HG03520 (cell line): ENCODE results near the gene CFAP97D2.
"Not testable (repeated sequence)": the region's sequence is repeated elsewhere in the genome, so short reads cannot be mapped to it uniquely, and the experiment has no call there.

ENCODE experiments used
- ATAC-seq: cut with Tn5 transposase; IDR thresholded peaks from one replicate; pipeline ENCODE4 v1.9.1; 2021; ENCODE audit warnings: mild to moderate bottlenecking, moderate library complexity; ENCODE audit not compliant: unreplicated experiment

Gene CFAP97D2

GRCh38 chr13:114230117-114230516 is 51.1 kb downstream of the CFAP97D2 start:
- no peak for ATAC-seq

GRCh38 chr13:114230575-114230974 is 51.5 kb downstream of the CFAP97D2 start:
- ATAC-seq: no peak

- no peak for ATAC-seq
Measured at GRCh38 chr13:114231886-114232285, 52.8 kb downstream of the CFAP97D2 start.

GRCh38 chr13:114234266-114234644 is 55.2 kb downstream of the CFAP97D2 start:
- ATAC-seq: no peak

GRCh38 chr13:114234645-114235421 is 55.8 kb downstream of the CFAP97D2 start, which contains the start of gene CDC16:
TSS of gene CDC16 (plus strand) at chr13:114234897. CDS start at chr13:114235085, 188 bp downstream.
- ATAC-seq: peak; percentile 83

- ATAC-seq: no peak
Measured at GRCh38 chr13:114235697-114236096, 56.6 kb downstream of the CFAP97D2 start.

GRCh38 chr13:114236227-114236626 is 57.2 kb downstream of the CFAP97D2 start:
- no peak for ATAC-seq

- no peak for ATAC-seq
Measured at GRCh38 chr13:114237415-114238112, 58.5 kb downstream of the CFAP97D2 start.

- no peak for ATAC-seq
Measured at GRCh38 chr13:114241918-114242317, 62.9 kb downstream of the CFAP97D2 start.

- ATAC-seq: no peak
Measured at GRCh38 chr13:114243971-114244370, 64.9 kb downstream of the CFAP97D2 start.

GRCh38 chr13:114244637-114245036 is 65.6 kb downstream of the CFAP97D2 start:
- no peak for ATAC-seq

GRCh38 chr13:114248011-114248410 is 69.0 kb downstream of the CFAP97D2 start:
- ATAC-seq: no peak

- ATAC-seq: no peak
Measured at GRCh38 chr13:114249077-114249476, 70.0 kb downstream of the CFAP97D2 start.

GRCh38 chr13:114251639-114252440 is 72.8 kb downstream of the CFAP97D2 start:
- not testable (repeated sequence) for ATAC-seq

GRCh38 chr13:114256547-114256946 is 77.5 kb downstream of the CFAP97D2 start:
- no peak for ATAC-seq

GRCh38 chr13:114257014-114257413 is 78.0 kb downstream of the CFAP97D2 start:
- no peak for ATAC-seq

- no peak for ATAC-seq
Measured at GRCh38 chr13:114258589-114258988, 79.5 kb downstream of the CFAP97D2 start.

GRCh38 chr13:114259374-114259773 is 80.3 kb downstream of the CFAP97D2 start:
- ATAC-seq: no peak

GRCh38 chr13:114259974-114260373 is 80.9 kb downstream of the CFAP97D2 start:
- no peak for ATAC-seq

GRCh38 chr13:114260814-114261213 is 81.8 kb downstream of the CFAP97D2 start:
- no peak for ATAC-seq

GRCh38 chr13:114261328-114261965 is 82.4 kb downstream of the CFAP97D2 start:
- ATAC-seq: no peak
